ENCODE measurements around the gene PSMD8. TPM values are rescaled to one million over a fixed set of nuclear protein-coding genes. Genes with fewer than 3 reads are reported as not detected.

PSMD8 gene
- total RNA-seq, 1 experiment from 2014 or later: 195 TPM

- no peaks in the 10 kb centered on the region for H3K9me2 ChIP-seq (ENCODE audit: insufficient read depth)
- no peaks in the 10 kb centered on the region for H4K20me1 ChIP-seq (ENCODE audit: insufficient read depth)
- no peaks in the 10 kb centered on the region for H3K9me3 ChIP-seq (ENCODE audit: control insufficient read depth in 1 of 2, insufficient read depth in 1 of 2, low read depth in 1 of 2, low read length in 2 of 2)
- ChIA-PET POLR2A (interaction anchor here (1.0 to 1.1 kb wide), 2 partner anchors 9 to 16 kb away, joined by 3 to 4 read pairs; partner anchors contain the start of gene PSMD8), CTCF (no interaction called here), RAD21 (ENCODE audit: low non-redundant PET in 1 of 2, low total read pairs in 2 of 2, uncharacterized antibody in 2 of 2, unreplicated experiment in 2 of 2) (no interaction called here)
- H3K36me3 ChIP-seq (ENCODE audit: control insufficient read depth in 1 of 2, insufficient read depth in 2 of 2, low read length in 2 of 2): no peaks in the 10 kb centered on the region
- no peak overlapping the region for H2AFZ ChIP-seq (ENCODE audit: low read depth, low read length, poor library complexity, severe bottlenecking)
- H3K4me2 ChIP-seq (ENCODE audit: low read length): no peak overlapping the region
- H3K79me2 ChIP-seq (ENCODE audit: insufficient read depth, low read length): no peaks in the 10 kb centered on the region
- no peak overlapping the region for H3K4me3 ChIP-seq (replicated peaks in 1 of 2; ENCODE audit: low read depth in 1 of 2, low read length in 2 of 2)
- H3K4me1 ChIP-seq (ENCODE audit: control insufficient read depth in 1 of 2, insufficient read depth in 2 of 2, low read length in 2 of 2): peaks cover 6 to 19% of the 10 kb centered on the region in 2 experiments; a peak in 3 of 4 replicates
- no TSS peak for BruUV-seq (replicated peaks)
- H3K27ac ChIP-seq (ENCODE audit: low read depth, low read length): no peak overlapping the region
- peaks cover 11% of the 10 kb centered on the region; the same call in 1 of the 2 replicates for H3K27me3 ChIP-seq (ENCODE audit: insufficient read depth, low read length)
- intact Hi-C loops (cut with micrococcal nuclease): no loop called here
- TF ChIP-seq POLR2AphosphoS5 (IDR thresholded peaks at IDR 0.05; ENCODE audit: low read depth, low read length) (no peak), SRF (IDR thresholded peaks at IDR 0.05; ENCODE audit: low read depth) (no peak), CEBPB (IDR thresholded peaks at IDR 0.05; ENCODE audit: low read depth) (no peak), ZNF274 (IDR thresholded peaks at IDR 0.05; ENCODE audit: low read depth, low read length) (no peak), EGR1 (IDR thresholded peaks at IDR 0.05; ENCODE audit: low read depth) (no peak)
- ATAC-seq (no peak), DNase-seq (ENCODE audit: low read depth, low spot score) (no peak)
- H3K9ac ChIP-seq (ENCODE audit: low read length): no peak overlapping the region
These were observed 16.3 kb upstream of the PSMD8 start for GRCh38 chr19:38358071-38358470.

GRCh38 chr19:38359242-38360021 lies 14.9 kb upstream of the PSMD8 start:
- peaks cover 8 to 20% of the 10 kb centered on the region in 2 experiments; a peak in 3 of 4 replicates for H3K4me1 ChIP-seq (ENCODE audit: control insufficient read depth in 1 of 2, insufficient read depth in 2 of 2, low read length in 2 of 2)
- no peak overlapping the region for H2AFZ ChIP-seq (ENCODE audit: low read depth, low read length, poor library complexity, severe bottlenecking)
- RAD21 ChIA-PET (ENCODE audit: low non-redundant PET in 1 of 2, low total read pairs in 2 of 2, uncharacterized antibody in 2 of 2, unreplicated experiment in 2 of 2): no interaction called here
- H3K36me3 ChIP-seq (ENCODE audit: control insufficient read depth in 1 of 2, insufficient read depth in 2 of 2, low read length in 2 of 2): no peaks in the 10 kb centered on the region
- no TSS peak for BruUV-seq (replicated peaks)
- peaks cover 11% of the 10 kb centered on the region; the same call in 1 of the 2 replicates for H3K27me3 ChIP-seq (ENCODE audit: insufficient read depth, low read length)
- DNase-seq (ENCODE audit: low read depth, low spot score): no peak
- no peaks in the 10 kb centered on the region for H3K79me2 ChIP-seq (ENCODE audit: insufficient read depth, low read length)
- no peak for ATAC-seq
- no peak overlapping the region for H3K4me2 ChIP-seq (ENCODE audit: low read length)
- no peak overlapping the region for H3K9ac ChIP-seq (ENCODE audit: low read length)
- H3K9me3 ChIP-seq (ENCODE audit: control insufficient read depth in 1 of 2, insufficient read depth in 1 of 2, low read depth in 1 of 2, low read length in 2 of 2): no peaks in the 10 kb centered on the region
- H3K9me2 ChIP-seq (ENCODE audit: insufficient read depth): no peaks in the 10 kb centered on the region
- H3K4me3 ChIP-seq (replicated peaks in 1 of 2; ENCODE audit: low read depth in 1 of 2, low read length in 2 of 2): no peak overlapping the region
- H4K20me1 ChIP-seq (ENCODE audit: insufficient read depth): no peaks in the 10 kb centered on the region
- CTCF ChIA-PET: no interaction called here
- POLR2A ChIA-PET: no interaction called here
- no peak for TF ChIP-seq YY1 (IDR thresholded peaks at IDR 0.05; ENCODE audit: extremely low read depth, insufficient replicate concordance, low read depth, low read length)
- TF ChIP-seq RAD21 (IDR thresholded peaks at IDR 0.05; ENCODE audit: low read depth): no peak
- TF ChIP-seq MAX (IDR thresholded peaks at IDR 0.05): no peak
- TF ChIP-seq REST (IDR thresholded peaks at IDR 0.05; ENCODE audit: low read depth): no peak
- TF ChIP-seq ATF3 (IDR thresholded peaks at IDR 0.05): no peak
- no peak for TF ChIP-seq CBX3 (IDR thresholded peaks at IDR 0.05; ENCODE audit: low read depth)
- no peak for TF ChIP-seq CTCF (IDR thresholded peaks at IDR 0.05 in 2 of 3, conservative IDR thresholded peaks at IDR 0.05 in 1 of 3; ENCODE audit: borderline replicate concordance in 1 of 3, insufficient read depth in 1 of 3, low read depth in 2 of 3, low read length in 2 of 3)
- no peak for TF ChIP-seq SIN3A (IDR thresholded peaks at IDR 0.05; ENCODE audit: low read depth)
- TF ChIP-seq ZNF274 (IDR thresholded peaks at IDR 0.05; ENCODE audit: low read depth, low read length): no peak
- no peak for TF ChIP-seq POLR2A (IDR thresholded peaks at IDR 0.05; ENCODE audit: borderline replicate concordance, extremely low read depth, insufficient read depth, insufficient read length)
- intact Hi-C loops (cut with micrococcal nuclease): no loop called here
- H3K27ac ChIP-seq (ENCODE audit: low read depth, low read length): no peak overlapping the region
